Subcutaneous adipose tissue (tissue), 4 donors: ENCODE results near the gene EXOC3L1. TPM values are rescaled to one million over a fixed set of nuclear protein-coding genes. Genes with fewer than 3 reads are reported as not detected.

Source experiments
- CTCF ChIP-seq: fragments of 450-650 bp; IDR thresholded peaks from one replicate; pipeline ENCODE4 v1.5.1; 2016; ENCODE audit warnings: low read depth, mild to moderate bottlenecking, control low read depth, antibody characterized with exemption, moderate library complexity
- total RNA-seq, 4 donors: library from RNA; depleted of rRNA; stranded (reverse); fragments of >200 nt; gene quantifications; one replicate each; pipeline ENCODE4 v1.1.0, GENCODE V29; 2016

EXOC3L1 gene
- total RNA-seq, 4 donors from 2014 or later = 0.17 to 13.8 (median 1.7) TPM

- no peak for TF ChIP-seq CTCF
Observed at GRCh38 chr16:67207249-67208091, 17.5 kb upstream of the EXOC3L1 start.

- TF ChIP-seq CTCF = no peak
Observed at GRCh38 chr16:67206838-67207248, 16.9 kb upstream of the EXOC3L1 start.

DNA sequence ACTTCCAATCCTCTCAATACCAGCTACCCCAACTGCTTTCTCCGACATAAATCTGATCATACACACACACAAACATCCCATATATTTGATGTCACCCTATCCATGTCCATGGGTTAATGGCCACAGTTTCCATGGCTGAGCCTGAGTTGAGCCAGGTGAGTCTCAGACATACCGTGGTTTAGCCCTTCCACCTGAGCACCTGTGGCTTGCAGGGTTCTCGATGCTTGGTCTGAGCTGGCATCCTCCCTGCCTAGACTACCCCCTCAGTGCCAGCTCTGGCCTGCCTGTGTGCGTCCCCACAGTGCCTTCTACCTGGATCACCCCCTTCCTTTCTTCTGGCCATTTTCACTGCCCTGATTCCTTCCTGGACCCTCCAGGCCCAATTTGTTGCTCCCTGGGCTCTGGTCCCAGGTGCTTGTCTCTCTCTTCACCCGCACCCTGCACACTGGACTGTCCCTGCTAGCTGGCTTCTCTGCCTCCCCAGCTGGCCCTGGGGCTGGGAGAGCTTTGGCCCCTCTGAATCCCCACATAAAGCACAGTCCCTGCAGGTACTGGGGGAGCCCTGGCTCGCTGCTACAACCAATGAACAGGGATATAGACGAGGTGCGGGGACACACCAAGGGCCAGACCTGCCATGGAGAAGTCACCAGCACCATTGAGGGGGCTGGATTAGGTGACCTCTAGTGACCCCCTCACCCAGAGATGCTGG is 16.3 kb upstream of the EXOC3L1 start:
- no peak for TF ChIP-seq CTCF

DNA sequence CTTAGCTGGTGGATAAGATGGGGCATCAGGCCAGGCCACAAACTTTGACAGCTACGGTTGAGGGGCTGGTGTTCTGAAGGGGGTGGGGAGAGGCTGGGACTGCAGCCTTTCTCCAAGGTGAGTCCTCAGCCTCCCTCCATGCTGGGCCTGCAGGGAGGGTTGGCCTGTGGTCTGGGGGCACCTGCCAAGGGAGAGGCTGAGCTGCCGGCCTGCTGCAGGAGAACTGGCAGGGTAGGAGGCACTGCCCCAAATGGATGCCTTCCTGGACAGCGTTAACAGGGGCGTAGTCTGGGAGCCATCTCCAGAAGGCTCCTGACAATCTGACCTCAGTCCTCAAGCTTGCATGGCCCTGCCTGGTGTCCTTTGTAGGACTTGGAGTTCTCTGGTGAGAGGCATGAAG is 14.1 kb upstream of the EXOC3L1 start:
- no peak for TF ChIP-seq CTCF

DNA sequence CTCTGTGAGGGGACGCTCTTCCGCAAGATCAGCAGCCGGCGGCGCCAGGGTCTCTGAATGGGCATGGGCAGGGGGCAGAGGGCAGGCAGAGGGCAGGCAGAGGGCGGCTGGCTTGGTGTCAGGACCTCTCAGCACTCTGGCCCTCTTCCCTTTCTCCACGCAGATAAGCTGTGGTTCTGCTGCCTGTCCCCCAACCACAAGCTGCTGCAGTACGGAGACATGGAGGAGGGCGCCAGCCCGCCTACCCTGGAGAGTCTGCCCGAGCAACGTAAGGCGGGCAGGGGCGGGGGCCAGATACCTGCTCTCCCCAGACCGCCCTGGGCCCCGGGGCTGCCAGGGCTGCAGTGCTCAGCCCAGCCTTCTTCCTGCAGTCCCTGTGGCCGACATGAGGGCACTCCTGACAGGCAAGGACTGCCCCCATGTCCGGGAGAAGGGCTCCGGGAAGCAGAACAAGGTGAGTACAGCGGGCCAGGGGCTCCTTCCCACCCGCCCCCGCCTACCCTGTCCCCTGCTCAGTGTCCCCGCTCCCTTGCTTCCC is 13.1 kb upstream of the EXOC3L1 start:
- no peak for TF ChIP-seq CTCF

DNA sequence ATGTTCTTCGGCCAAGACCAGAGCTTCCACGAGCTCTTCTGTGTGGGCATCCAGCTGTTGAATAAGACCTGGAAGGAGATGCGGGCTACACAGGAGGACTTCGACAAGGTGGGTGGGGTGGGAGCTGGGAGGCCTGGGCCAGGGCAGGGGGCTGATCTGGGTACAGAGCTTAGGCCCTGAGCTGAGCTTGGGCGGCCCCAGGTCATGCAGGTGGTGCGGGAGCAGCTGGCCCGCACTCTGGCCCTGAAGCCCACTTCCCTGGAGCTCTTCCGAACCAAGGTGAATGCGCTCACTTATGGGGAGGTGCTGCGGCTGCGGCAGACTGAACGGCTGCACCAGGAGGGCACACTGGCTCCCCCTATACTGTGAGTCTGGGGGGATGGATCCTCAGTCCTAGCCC is 12.5 kb upstream of the EXOC3L1 start:
- TF ChIP-seq CTCF = no peak
